GM18951 (cell line): ENCODE results near the gene CEL.
"Not testable (repeated sequence)": the region's sequence is repeated elsewhere in the genome, so short reads cannot be mapped to it uniquely, and the experiment has no call there.

Experiments
- POLR2A ChIP-seq: IDR thresholded peaks from 4 replicates; pipeline ENCODE4 v1.6.1; 2011; ENCODE audit warnings: mild to moderate bottlenecking; ENCODE audit not compliant: insufficient read length, insufficient read depth; ENCODE audit errors: extremely low read depth
- in situ Hi-C: fragments of 300-500 bp; cut with MboI; formaldehyde crosslinking; loops from one replicate; pipeline ENCODE4 v1.12.0; 2022; ENCODE audit warnings: low sequenced_read_pairs, mixed read lengths, inconsistent platforms; ENCODE audit not compliant: unreplicated experiment

Gene CEL

GRCh38 chr9:133078486-133078885 lies 16.7 kb downstream of the CEL start:
- TF ChIP-seq POLR2A, result no peak
- in situ Hi-C loops, result no loop called here

- no peak for TF ChIP-seq POLR2A
- in situ Hi-C loops, result no loop called here
Measured at GRCh38 chr9:133080161-133080560, 18.4 kb downstream of the CEL start.

DNA sequence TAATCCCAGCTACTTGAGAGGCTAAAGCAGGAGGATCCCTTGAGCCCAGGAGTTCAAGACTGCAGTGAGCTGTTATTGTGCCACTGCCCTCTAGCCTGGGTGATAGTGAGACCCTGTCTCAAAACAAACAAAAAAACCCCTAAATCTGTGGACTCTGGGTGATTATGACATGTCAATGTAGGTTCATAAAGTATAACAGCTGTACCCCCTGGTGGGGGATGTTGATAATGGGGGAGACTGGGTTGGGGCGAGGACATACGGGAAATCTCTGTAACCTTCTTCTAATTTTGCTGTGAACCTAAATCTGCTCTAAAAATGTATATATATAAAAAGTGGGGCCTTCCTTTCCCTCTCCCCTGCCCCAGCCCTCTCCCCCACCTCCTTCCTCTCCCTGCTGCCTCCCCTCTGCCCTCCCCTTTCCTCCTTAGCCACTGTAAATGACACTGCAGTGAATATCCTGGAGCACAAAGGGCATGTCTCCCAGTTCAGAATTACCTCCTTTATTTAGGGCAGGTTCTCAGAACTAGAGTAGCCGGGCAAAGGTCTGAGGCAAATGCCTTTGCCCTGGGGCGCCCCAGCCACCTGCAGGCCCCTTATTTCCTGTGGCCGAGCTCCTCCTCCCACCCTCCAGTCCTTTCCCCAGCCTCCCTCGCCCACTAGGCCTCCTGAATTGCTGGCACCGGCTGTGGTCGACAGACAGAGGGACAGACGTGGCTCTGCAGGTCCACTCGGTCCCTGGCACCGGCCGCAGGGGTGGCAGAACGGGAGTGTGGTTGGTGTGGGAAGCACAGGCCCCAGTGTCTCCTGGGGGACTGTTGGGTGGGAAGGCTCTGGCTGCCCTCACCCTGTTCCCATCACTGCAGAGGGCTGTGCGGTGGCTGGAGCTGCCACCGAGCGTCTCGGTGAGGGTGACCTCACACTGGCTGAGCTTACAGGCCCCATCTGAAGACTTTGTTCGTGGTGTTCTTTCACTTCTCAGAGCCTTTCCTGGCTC lies 19.3 kb downstream of the CEL start:
- in situ Hi-C loops, result not testable (repeated sequence)

DNA sequence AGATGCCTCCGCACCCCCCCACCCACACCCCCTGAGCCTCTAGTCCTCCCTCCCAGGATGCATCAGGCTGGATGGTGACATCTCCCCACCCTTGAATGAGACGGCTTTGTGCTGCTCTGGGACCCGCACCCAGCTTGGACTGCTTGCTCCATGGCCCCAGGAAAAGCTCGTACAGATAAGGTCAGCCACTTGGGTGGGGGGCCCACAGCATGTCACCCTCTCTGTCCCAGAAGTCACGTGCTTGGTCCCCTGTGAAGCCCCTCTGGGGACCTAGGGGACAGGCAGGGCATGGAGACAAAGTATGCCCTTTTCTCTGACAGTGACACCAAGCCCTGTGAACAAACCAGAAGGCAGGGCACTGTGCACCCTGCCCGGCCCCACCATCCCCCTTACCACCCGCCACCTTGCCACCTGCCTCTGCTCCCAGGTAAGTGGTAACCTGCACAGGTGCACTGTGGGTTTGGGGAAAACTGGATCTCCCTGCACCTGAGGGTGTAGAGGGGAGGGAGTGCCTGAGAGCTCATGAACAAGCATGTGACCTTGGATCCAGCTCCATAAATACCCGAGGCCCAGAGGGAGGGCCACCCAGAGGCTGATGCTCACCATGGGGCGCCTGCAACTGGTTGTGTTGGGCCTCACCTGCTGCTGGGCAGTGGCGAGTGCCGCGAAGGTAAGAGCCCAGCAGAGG lies 20.3 kb downstream of the CEL start:
- in situ Hi-C loops, result not testable (repeated sequence)

- in situ Hi-C loops, result not testable (repeated sequence)
Measured at GRCh38 chr9:133083688-133084087, 21.9 kb downstream of the CEL start.

DNA sequence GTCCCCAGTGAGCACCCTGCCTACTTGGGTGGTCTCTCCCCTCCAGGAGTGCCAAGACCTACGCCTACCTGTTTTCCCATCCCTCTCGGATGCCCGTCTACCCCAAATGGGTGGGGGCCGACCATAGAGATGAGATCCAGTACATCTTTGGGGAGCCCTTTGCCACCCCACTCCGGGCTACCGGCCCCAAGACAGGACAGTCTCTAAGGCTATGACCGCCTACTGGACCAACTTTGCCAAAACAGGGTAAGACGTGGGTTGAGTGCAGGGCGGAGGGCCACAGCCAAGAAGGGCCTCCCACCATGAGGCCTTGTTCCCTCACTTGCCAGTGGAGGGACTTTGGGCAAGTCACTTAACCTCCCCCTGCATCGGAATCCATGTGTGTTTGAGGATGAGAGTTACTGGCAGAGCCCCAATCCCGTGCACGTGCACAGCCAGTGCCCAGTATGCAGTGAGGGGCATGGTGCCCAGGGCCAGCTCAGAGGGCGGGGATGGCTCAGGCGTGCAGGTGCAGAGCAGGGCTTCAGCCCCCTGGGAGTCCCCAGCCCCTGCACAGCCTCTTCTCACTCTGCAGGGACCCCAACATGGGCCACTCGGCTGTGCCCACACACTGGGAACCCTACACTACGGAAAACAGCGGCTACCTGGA lies 24.6 kb downstream of the CEL start:
- in situ Hi-C loops, result not testable (repeated sequence)

- in situ Hi-C loops, result no loop called here
- no peak for TF ChIP-seq POLR2A
Measured at GRCh38 chr9:133086894-133087293, 25.1 kb downstream of the CEL start.

DNA sequence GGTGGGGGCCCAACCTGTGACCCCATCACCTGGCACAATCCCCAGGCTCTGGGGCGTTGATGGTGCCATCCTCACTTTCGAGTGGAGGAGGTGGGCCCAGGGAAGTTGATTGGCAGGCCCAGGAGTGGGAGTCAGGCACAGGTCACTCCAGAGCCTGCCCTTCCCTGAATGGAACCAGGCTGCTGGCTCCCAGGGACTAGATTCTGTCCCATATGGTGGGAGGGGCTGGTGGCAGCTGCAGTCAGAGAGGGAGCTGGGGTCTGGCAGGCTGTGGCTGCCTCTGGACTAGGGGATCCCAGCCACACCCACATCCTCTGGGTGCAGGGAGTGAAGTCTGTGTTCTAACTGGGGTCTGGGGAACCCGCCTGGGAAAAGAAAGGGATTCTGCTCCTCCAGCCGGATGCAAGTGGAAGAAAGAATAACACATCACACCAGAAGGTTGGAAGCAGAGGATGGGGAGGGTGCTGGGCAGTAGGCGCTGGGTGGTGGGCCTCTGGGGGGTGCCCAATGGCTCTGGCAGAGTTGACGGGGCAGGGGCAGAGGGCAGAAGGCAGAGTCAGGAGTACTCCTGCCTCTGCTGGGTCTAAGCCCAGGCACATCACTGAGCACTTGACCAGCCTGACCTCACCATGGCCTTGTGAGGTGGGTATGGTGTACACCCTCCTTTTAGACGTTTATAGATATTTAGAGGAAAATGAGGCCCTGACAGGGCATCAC lies 25.8 kb downstream of the CEL start:
- TF ChIP-seq POLR2A, result no peak
- in situ Hi-C loops, result no loop called here

- in situ Hi-C loops, result no loop called here
Measured at GRCh38 chr9:133088146-133088750, 26.5 kb downstream of the CEL start.

GRCh38 chr9:133088756-133089155 lies 27.0 kb downstream of the CEL start:
- TF ChIP-seq POLR2A, result no peak
- in situ Hi-C loops, result no loop called here

More at GRCh38 chr9:133088146-133088750, 26.5 kb downstream of the CEL start:
- no peak for TF ChIP-seq POLR2A

DNA sequence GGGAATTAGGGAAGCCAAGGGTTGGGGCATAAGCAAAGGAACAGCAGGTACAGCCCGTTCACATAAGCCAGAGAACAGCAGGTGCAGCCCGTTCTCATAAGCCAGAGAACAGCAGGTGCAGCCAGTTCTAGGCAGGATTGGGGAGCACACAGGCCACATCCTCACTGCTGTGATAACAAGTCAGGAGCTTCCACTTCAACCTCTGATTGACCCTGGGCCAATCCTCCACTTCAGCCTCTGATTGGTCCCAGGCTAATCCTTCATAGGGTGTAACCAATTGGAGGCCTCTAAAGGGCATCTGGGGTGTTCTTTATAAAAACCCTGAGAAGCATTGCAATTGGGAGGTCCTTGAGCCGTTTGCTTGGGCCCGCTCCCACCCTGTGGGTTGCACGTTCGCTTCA lies 27.5 kb downstream of the CEL start:
- in situ Hi-C loops, result no loop called here

DNA sequence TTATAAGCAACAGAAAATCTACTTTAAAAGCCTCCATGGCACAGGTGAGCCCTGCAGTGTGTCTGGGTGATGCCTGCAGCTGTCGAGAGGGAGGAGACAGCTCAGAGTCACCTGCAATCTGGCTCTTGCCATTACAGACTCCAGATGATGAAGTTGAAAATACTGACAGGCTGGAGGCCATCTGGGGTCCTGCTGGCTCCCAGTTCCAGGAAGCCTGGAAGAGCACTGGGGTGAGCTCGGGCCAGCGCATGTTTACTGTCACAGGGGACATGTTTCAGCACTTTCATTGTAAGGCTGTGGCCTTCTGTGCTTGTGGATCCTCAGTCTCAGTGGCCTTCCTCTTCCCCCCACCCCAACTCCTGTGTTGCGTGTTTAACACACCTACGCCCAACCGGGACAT lies 28.4 kb downstream of the CEL start:
- no peak for TF ChIP-seq POLR2A
- in situ Hi-C loops, result no loop called here

More for the DNA sequence above, 27.5 kb downstream of the CEL start:
- no peak for TF ChIP-seq POLR2A
